Prostate gland (tissue), 2 donors: ENCODE data around the gene TAS1R3.

Experiments used
- CTCF ChIP-seq, 4 experiments: fragments of 200-600 bp in 2 of 4; fragments of 450-650 bp in 2 of 4; sonication (generic) in 2 of 4; IDR thresholded peaks; 1 replicate in 3 of 4; 2 replicates in 1 of 4; pipeline ENCODE4 v1.5.1; 2016 to 2019; ENCODE audit warnings: antibody characterized with exemption in 4 of 4, mild to moderate bottlenecking in 2 of 4, moderate library complexity in 2 of 4
- POLR2A ChIP-seq: fragments of 450-650 bp; IDR thresholded peaks from one replicate; pipeline ENCODE4 v1.6.1; 2016; ENCODE audit warnings: antibody characterized with exemption, mild to moderate bottlenecking

GRCh38 chr1:1333551-1334241 lies 2.6 kb downstream of the TAS1R3 start:
- TF ChIP-seq CTCF (IDR thresholded peaks at IDR 0.05) = no peak
- TF ChIP-seq POLR2A = no peak
